HEK293 (cell line): ENCODE data around the gene LDLRAD3.

Source experiments
- CTCF ChIA-PET: fragments of 350-600 bp; formaldehyde crosslinking; extraction: SDS; loops from one replicate; lab custom pipeline; 2021; ENCODE audit warnings: antibody characterized with exemption; lab: Yijun Ruan, JAX
- POLR2A ChIA-PET: fragments of 300-600 bp; formaldehyde crosslinking; extraction: SDS; loops from one replicate; lab custom pipeline; 2020; ENCODE audit warnings: antibody characterized with exemption, inconsistent platforms; lab: Yijun Ruan, JAX
- H3K27ac ChIP-seq: fragments of 200-500 bp; sonication (Bioruptor generic); 2 replicates; pipeline ENCODE4 v1.5.1; 2014; ENCODE audit warnings: low read depth, low read length, control low read depth, inconsistent platforms; ENCODE audit errors: extremely low read depth
- H3K36me3 ChIP-seq, 2 experiments: fragments of 200-500 bp in 1 of 2; sonication (Bioruptor generic) in 1 of 2; 1 replicate in 1 of 2; 2 replicates in 1 of 2; pipeline ENCODE4 v1.5.1; 2014 to 2017; ENCODE audit warnings: inconsistent platforms in 2 of 2, low read length in 2 of 2; ENCODE audit not compliant: control insufficient read depth in 2 of 2, insufficient read depth in 1 of 2
- H3K4me1 ChIP-seq: fragments of 200-500 bp; sonication (Bioruptor generic); 2 replicates; pipeline ENCODE4 v1.5.1; 2014; ENCODE audit warnings: mild to moderate bottlenecking, low read length, inconsistent platforms; ENCODE audit not compliant: control insufficient read depth, insufficient read depth
- H3K4me3 ChIP-seq: 2 replicates; pipeline ENCODE4 v1.5.1; 2011; ENCODE audit warnings: low read depth, mild to moderate bottlenecking, control low read depth, low read length, moderate library complexity
- H3K9me3 ChIP-seq: fragments of 200-500 bp; sonication (Bioruptor generic); 2 replicates; pipeline ENCODE4 v1.5.1; 2014; ENCODE audit warnings: low read depth, low read length, inconsistent platforms; ENCODE audit not compliant: control insufficient read depth, insufficient read depth
- GLI4 ChIP-seq: fragments of 450-650 bp; formaldehyde crosslinking; IDR thresholded peaks from 2 replicates; pipeline ENCODE4 v1.5.1; 2016; ENCODE audit warnings: missing biosample characterization, missing genetic modification characterization
- KLF16 ChIP-seq: fragments of 450-650 bp; formaldehyde crosslinking; IDR thresholded peaks from 2 replicates; pipeline ENCODE4 v1.5.1; 2017; ENCODE audit warnings: missing biosample characterization, missing genetic modification characterization
- SCRT2 ChIP-seq: fragments of 450-650 bp; formaldehyde crosslinking; IDR thresholded peaks from 2 replicates; pipeline ENCODE4 v1.5.1; 2016; ENCODE audit warnings: missing biosample characterization, missing genetic modification characterization
- ZBTB7A ChIP-seq: fragments of 450-650 bp; formaldehyde crosslinking; IDR thresholded peaks from 2 replicates; pipeline ENCODE4 v1.5.1; 2016; ENCODE audit warnings: low read depth, missing biosample characterization, missing genetic modification characterization
- ZNF2 ChIP-seq: fragments of 450-650 bp; formaldehyde crosslinking; IDR thresholded peaks from 2 replicates; pipeline ENCODE4 v1.5.1; 2016; ENCODE audit warnings: missing biosample characterization, missing genetic modification characterization
- ZNF211 ChIP-seq: fragments of 450-650 bp; formaldehyde crosslinking; IDR thresholded peaks from 2 replicates; pipeline ENCODE4 v1.5.1; 2016; ENCODE audit warnings: low read depth, missing biosample characterization, missing genetic modification characterization
- ZNF214 ChIP-seq: fragments of 450-650 bp; formaldehyde crosslinking; IDR thresholded peaks from 2 replicates; pipeline ENCODE4 v1.5.1; 2017; ENCODE audit warnings: missing biosample characterization, mild to moderate bottlenecking, missing genetic modification characterization, borderline replicate concordance
- ZNF223 ChIP-seq: fragments of 450-650 bp; formaldehyde crosslinking; IDR thresholded peaks from 2 replicates; pipeline ENCODE4 v1.5.1; 2016; ENCODE audit warnings: missing biosample characterization, missing genetic modification characterization
- ZNF302 ChIP-seq: fragments of 450-650 bp; formaldehyde crosslinking; IDR thresholded peaks from 2 replicates; pipeline ENCODE4 v1.5.1; 2016; ENCODE audit warnings: missing biosample characterization, missing genetic modification characterization, low read depth
- ZNF366 ChIP-seq: fragments of 450-650 bp; formaldehyde crosslinking; conservative IDR thresholded peaks from 2 replicates; pipeline ENCODE4 v1.5.1; 2016; ENCODE audit warnings: missing biosample characterization, missing genetic modification characterization
- ZNF404 ChIP-seq: fragments of 450-650 bp; formaldehyde crosslinking; IDR thresholded peaks from 2 replicates; pipeline ENCODE4 v1.5.1; 2017; ENCODE audit warnings: missing biosample characterization, missing genetic modification characterization
- ZNF560 ChIP-seq: fragments of 450-650 bp; formaldehyde crosslinking; IDR thresholded peaks from 2 replicates; pipeline ENCODE4 v1.5.1; 2017; ENCODE audit warnings: missing biosample characterization, missing genetic modification characterization, borderline replicate concordance
- ZNF571 ChIP-seq: fragments of 450-650 bp; formaldehyde crosslinking; IDR thresholded peaks from 2 replicates; pipeline ENCODE4 v1.5.0; 2017; ENCODE audit warnings: missing biosample characterization, missing genetic modification characterization
- ZNF654 ChIP-seq: fragments of 450-650 bp; formaldehyde crosslinking; IDR thresholded peaks from 2 replicates; pipeline ENCODE4 v1.5.1; 2016; ENCODE audit warnings: low read depth, missing biosample characterization, missing genetic modification characterization
- ZNF658 ChIP-seq: fragments of 450-650 bp; formaldehyde crosslinking; IDR thresholded peaks from 2 replicates; pipeline ENCODE4; 2016; ENCODE audit warnings: missing biosample characterization, missing genetic modification characterization
- ZNF768 ChIP-seq: fragments of 450-650 bp; formaldehyde crosslinking; IDR thresholded peaks from 2 replicates; pipeline ENCODE4 v1.5.1; 2018; ENCODE audit warnings: missing biosample characterization, mild to moderate bottlenecking, missing genetic modification characterization
- ZNF843 ChIP-seq: fragments of 450-650 bp; formaldehyde crosslinking; IDR thresholded peaks from 2 replicates; pipeline ENCODE4 v1.5.1; 2016; ENCODE audit warnings: missing biosample characterization, missing genetic modification characterization
- TF ChIP-seq, protein P1 (sequence below): fragments of 450-650 bp; formaldehyde crosslinking; IDR thresholded peaks from 2 replicates; pipeline ENCODE4 v1.5.1; 2016; ENCODE audit warnings: missing biosample characterization, missing genetic modification characterization
- TF ChIP-seq, protein P2 (sequence below): sonication (generic); formaldehyde crosslinking; IDR thresholded peaks from 2 replicates; pipeline ENCODE4 v1.8.1; 2022; ENCODE audit warnings: mild to moderate bottlenecking, moderate library complexity, missing genetic modification reagents
- TF ChIP-seq, protein P3 (sequence below): fragments of 450-650 bp; formaldehyde crosslinking; IDR thresholded peaks from 2 replicates; pipeline ENCODE4 v1.5.1; 2016; ENCODE audit warnings: missing biosample characterization, missing genetic modification characterization

LDLRAD3 gene

DNA sequence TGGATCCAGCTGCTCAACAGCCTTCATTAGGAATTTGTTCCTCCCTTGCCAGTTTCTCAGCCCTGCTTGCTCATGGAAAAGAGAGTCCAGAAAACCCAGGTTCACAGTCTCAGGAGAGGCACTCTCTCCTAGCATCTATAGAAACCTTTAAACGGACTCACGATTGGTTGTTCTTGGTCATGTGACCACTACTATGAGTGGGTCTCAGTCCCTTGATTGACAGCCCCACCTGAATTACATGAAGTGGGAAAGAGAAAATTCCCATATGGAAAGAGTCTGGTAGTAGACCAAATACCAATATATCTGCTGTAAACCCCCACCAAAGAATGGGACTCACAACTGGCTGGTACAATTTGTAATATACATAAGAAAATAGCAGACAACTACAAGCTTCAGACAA is 291.0 kb downstream of the LDLRAD3 start:
- no peaks in the 10 kb centered on the region for H3K36me3 ChIP-seq
- H3K9me3 ChIP-seq = no peaks in the 10 kb centered on the region
- H3K4me1 ChIP-seq = 0 out of 2 replicates have a peak, but pooled peaks cover 2% of the 10 kb centered on the region
- no peak overlapping the region for H3K27ac ChIP-seq
- TF ChIP-seq, protein P1, sequence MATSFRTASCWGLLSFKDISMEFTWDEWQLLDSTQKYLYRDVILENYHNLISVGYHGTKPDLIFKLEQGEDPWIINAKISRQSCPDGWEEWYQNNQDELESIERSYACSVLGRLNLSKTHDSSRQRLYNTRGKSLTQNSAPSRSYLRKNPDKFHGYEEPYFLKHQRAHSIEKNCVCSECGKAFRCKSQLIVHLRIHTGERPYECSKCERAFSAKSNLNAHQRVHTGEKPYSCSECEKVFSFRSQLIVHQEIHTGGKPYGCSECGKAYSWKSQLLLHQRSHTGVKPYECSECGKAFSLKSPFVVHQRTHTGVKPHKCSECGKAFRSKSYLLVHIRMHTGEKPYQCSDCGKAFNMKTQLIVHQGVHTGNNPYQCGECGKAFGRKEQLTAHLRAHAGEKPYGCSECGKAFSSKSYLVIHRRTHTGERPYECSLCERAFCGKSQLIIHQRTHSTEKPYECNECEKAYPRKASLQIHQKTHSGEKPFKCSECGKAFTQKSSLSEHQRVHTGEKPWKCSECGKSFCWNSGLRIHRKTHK = no peak
- TF ChIP-seq ZNF214 (no peak), ZNF2 (tag by site-specific recombination) (no peak), ZNF404 (tag by site-specific recombination) (no peak), ZBTB7A (tag by site-specific recombination) (no peak), KLF16 (no peak), ZNF560 (tag by site-specific recombination) (no peak), ZNF211 (no peak), ZNF654 (tag by site-specific recombination) (no peak), ZNF366 (tag by site-specific recombination) (no peak), ZNF223 (tag by site-specific recombination) (no peak), GLI4 (no peak), ZNF658 (no peak), SCRT2 (no peak), ZNF302 (tag by site-specific recombination) (no peak), ZNF843 (tag by site-specific recombination) (no peak), ZNF768 (tag by site-specific recombination) (no peak)
- TF ChIP-seq, protein P2, sequence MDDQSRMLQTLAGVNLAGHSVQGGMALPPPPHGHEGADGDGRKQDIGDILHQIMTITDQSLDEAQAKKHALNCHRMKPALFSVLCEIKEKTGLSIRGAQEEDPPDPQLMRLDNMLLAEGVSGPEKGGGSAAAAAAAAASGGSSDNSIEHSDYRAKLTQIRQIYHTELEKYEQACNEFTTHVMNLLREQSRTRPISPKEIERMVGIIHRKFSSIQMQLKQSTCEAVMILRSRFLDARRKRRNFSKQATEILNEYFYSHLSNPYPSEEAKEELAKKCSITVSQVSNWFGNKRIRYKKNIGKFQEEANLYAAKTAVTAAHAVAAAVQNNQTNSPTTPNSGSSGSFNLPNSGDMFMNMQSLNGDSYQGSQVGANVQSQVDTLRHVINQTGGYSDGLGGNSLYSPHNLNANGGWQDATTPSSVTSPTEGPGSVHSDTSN (CRISPR knock-in tag) = no peak
- TF ChIP-seq, protein P3, sequence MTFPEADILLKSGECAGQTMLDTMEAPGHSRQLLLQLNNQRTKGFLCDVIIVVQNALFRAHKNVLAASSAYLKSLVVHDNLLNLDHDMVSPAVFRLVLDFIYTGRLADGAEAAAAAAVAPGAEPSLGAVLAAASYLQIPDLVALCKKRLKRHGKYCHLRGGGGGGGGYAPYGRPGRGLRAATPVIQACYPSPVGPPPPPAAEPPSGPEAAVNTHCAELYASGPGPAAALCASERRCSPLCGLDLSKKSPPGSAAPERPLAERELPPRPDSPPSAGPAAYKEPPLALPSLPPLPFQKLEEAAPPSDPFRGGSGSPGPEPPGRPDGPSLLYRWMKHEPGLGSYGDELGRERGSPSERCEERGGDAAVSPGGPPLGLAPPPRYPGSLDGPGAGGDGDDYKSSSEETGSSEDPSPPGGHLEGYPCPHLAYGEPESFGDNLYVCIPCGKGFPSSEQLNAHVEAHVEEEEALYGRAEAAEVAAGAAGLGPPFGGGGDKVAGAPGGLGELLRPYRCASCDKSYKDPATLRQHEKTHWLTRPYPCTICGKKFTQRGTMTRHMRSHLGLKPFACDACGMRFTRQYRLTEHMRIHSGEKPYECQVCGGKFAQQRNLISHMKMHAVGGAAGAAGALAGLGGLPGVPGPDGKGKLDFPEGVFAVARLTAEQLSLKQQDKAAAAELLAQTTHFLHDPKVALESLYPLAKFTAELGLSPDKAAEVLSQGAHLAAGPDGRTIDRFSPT (tag by site-specific recombination) = no peak
- TF ChIP-seq, all 188 proteins: peak for 0
- no peak overlapping the region for H3K4me3 ChIP-seq
- ChIA-PET CTCF (interaction anchor here (0.6 to 1.9 kb wide), 3 partner anchors 24 to 1093 kb away, joined by 3 to 4 read pairs (median 4); no protein-coding TSS in a partner anchor), POLR2A (no interaction called here)

DNA sequence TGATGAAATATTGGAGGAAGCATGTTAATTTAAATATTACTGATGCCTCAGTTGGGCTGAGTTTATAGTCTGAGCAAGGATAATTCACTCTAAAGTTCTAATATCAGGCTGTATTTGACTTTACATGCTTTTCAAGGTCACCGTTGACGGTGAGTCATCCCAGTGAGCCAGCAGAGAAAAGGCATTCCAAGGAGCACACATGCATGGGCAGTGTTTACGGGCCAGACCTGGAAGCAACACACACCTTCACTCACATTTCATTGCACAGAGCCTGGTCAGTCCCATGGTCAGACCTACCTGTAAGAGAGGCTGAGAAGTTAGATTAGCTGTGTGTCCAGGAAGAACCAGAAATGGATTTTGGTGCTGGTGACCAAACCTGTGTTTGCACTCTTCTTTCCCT is 291.9 kb downstream of the LDLRAD3 start:
- Histone ChIP-seq H3K4me1 (0 out of 2 replicates have a peak, but pooled peaks cover 2% of the 10 kb centered on the region), H3K36me3 (no peaks in the 10 kb centered on the region), H3K27ac (no peak overlapping the region), H3K4me3 (no peak overlapping the region), H3K9me3 (no peaks in the 10 kb centered on the region)
- ChIA-PET CTCF (interaction anchor here (1.0 kb wide), 1 partner anchor 414 kb away, joined by 3 read pairs; no protein-coding TSS in a partner anchor), POLR2A (no interaction called here)
- TF ChIP-seq ZNF571 (tag by site-specific recombination) = no peak
